ENCODE results near the gene GVQW3.

GRCh38 chr11:76391021-76391420, 9.9 kb downstream of the GVQW3 start:
- TF ChIP-seq CTCF (IDR thresholded peaks at IDR 0.05) (no peak), POLR2A (IDR thresholded peaks at IDR 0.05) (no peak)

All from adrenal gland (tissue), 5 donors.